Ascending aorta (tissue), 2 donors: ENCODE data around the gene ZNF334. TPM values are rescaled to one million over a fixed set of nuclear protein-coding genes. Genes with fewer than 3 reads are reported as not detected.

Experiments
- DNase-seq, 2 donors: peaks; one replicate each; pipeline ENCODE4 v3.0.0-alpha.2; 2019; ENCODE audit warnings: low spot score in 2 of 2
- H3K27ac ChIP-seq, 2 donors: fragments of 200-600 bp; sonication (generic); one replicate each; pipeline ENCODE4 v1.5.1; 2016 to 2017; ENCODE audit warnings: mild to moderate bottlenecking in 1 of 2
- H3K27me3 ChIP-seq: fragments of 200-600 bp; sonication (generic); one replicate; pipeline ENCODE4 v1.5.1; 2017
- H3K36me3 ChIP-seq, 2 donors: fragments of 200-600 bp; sonication (generic); one replicate each; pipeline ENCODE4 v1.5.1; 2016
- H3K4me1 ChIP-seq, 2 donors: fragments of 200-600 bp; sonication (generic); one replicate each; pipeline ENCODE4 v1.5.1; 2016 to 2017; ENCODE audit warnings: mild to moderate bottlenecking in 1 of 2
- H3K4me3 ChIP-seq, 2 donors: fragments of 200-600 bp; sonication (generic); one replicate each; pipeline ENCODE4 v1.5.1; 2016 to 2017; ENCODE audit warnings: mild to moderate bottlenecking in 1 of 2
- H3K9me3 ChIP-seq, 2 donors: fragments of 200-600 bp; sonication (generic); one replicate each; pipeline ENCODE4 v1.5.1; 2016
- CTCF ChIP-seq, 3 experiments: fragments of 200-600 bp in 2 of 3; fragments of 450-650 bp in 1 of 3; sonication (generic) in 2 of 3; IDR thresholded peaks; one replicate each; pipeline ENCODE4 v1.5.1; 2016 to 2019; ENCODE audit warnings: antibody characterized with exemption in 3 of 3, mild to moderate bottlenecking in 1 of 3, moderate library complexity in 1 of 3
- intact Hi-C: fragments of 100-400 bp; cut with DNase I; formaldehyde crosslinking; loops from one replicate; pipeline ENCODE4 v1.15.1; 2023
- total RNA-seq: library from RNA; depleted of rRNA; stranded (reverse); fragments of >200 nt; gene quantifications from one replicate; pipeline ENCODE4 v1.1.0, GENCODE V29; 2016

ZNF334 gene
- total RNA-seq, 1 donor from 2014 or later: not detected

- H3K27ac ChIP-seq: peak overlapping the region in 1 of 2 donors; percentile 53
- intact Hi-C loops: loop anchor here (5.0 kb wide), 1 partner anchor 197 kb away; no protein-coding TSS in a partner anchor
- no peak for DNase-seq
Measured at GRCh38 chr20:46559001-46559400, 45.6 kb upstream of the ZNF334 start.

GRCh38 chr20:46558511-46558959 lies 45.2 kb upstream of the ZNF334 start:
- H3K27ac ChIP-seq: peak overlapping the region in 1 of 2 donors; percentile 53
- DNase-seq: peak in 1 of 2 donors; percentile 66
- H3K4me1 ChIP-seq: peaks cover 0 to 4% of the 10 kb centered on the region in 2 donors

More at GRCh38 chr20:46559001-46559400, 45.6 kb upstream of the ZNF334 start:
- H3K4me1 ChIP-seq: peaks cover 0 to 4% of the 10 kb centered on the region in 2 donors
- no peak for TF ChIP-seq CTCF (IDR thresholded peaks at IDR 0.05)
- no peaks in the 10 kb centered on the region for H3K27me3 ChIP-seq
- H3K9me3 ChIP-seq: no peaks in the 10 kb centered on the region
- H3K36me3 ChIP-seq: no peaks in the 10 kb centered on the region
- no peak overlapping the region for H3K4me3 ChIP-seq

GRCh38 chr20:46557231-46557956 lies 44.0 kb upstream of the ZNF334 start:
- Histone ChIP-seq H3K36me3 (no peaks in the 10 kb centered on the region), H3K4me3 (no peak overlapping the region), H3K27ac (peak overlapping the region; percentile 5 to 53), H3K4me1 (peaks cover 0 to 4% of the 10 kb centered on the region in 2 donors), H3K9me3 (no peaks in the 10 kb centered on the region), H3K27me3 (no peaks in the 10 kb centered on the region)
- intact Hi-C loops: loop anchor here (5.0 kb wide), 1 partner anchor 195 kb away; no protein-coding TSS in a partner anchor
- DNase-seq: peak in 1 of 2 donors; percentile 67
- TF ChIP-seq CTCF (IDR thresholded peaks at IDR 0.05): no peak

More at GRCh38 chr20:46558511-46558959, 45.2 kb upstream of the ZNF334 start:
- Histone ChIP-seq H3K4me3 (no peak overlapping the region), H3K36me3 (no peaks in the 10 kb centered on the region), H3K9me3 (no peaks in the 10 kb centered on the region), H3K27me3 (no peaks in the 10 kb centered on the region)
- TF ChIP-seq CTCF (IDR thresholded peaks at IDR 0.05): no peak
- intact Hi-C loops: loop anchor here (5.0 kb wide), 1 partner anchor 196 kb away; no protein-coding TSS in a partner anchor

- Histone ChIP-seq H3K4me3 (no peak overlapping the region), H3K27me3 (no peaks in the 10 kb centered on the region)
- intact Hi-C loops: loop anchor here (5.0 kb wide), 1 partner anchor 193 kb away; no protein-coding TSS in a partner anchor
Measured at GRCh38 chr20:46555370-46555956, 42.1 kb upstream of the ZNF334 start.

GRCh38 chr20:46554828-46555227 lies 41.5 kb upstream of the ZNF334 start:
- Histone ChIP-seq H3K9me3 (no peaks in the 10 kb centered on the region), H3K36me3 (no peaks in the 10 kb centered on the region), H3K27ac (no peak overlapping the region), H3K27me3 (no peaks in the 10 kb centered on the region), H3K4me3 (no peak overlapping the region), H3K4me1 (no peaks in the 10 kb centered on the region)
- TF ChIP-seq CTCF (IDR thresholded peaks at IDR 0.05): no peak
- intact Hi-C loops: loop anchor here (5.0 kb wide), 1 partner anchor 193 kb away; no protein-coding TSS in a partner anchor
- no peak for DNase-seq

More at GRCh38 chr20:46555370-46555956, 42.1 kb upstream of the ZNF334 start:
- no peak overlapping the region for H3K27ac ChIP-seq
- no peak for DNase-seq
- no peak for TF ChIP-seq CTCF (IDR thresholded peaks at IDR 0.05)
- no peaks in the 10 kb centered on the region for H3K9me3 ChIP-seq
- no peaks in the 10 kb centered on the region for H3K4me1 ChIP-seq
- H3K36me3 ChIP-seq: no peaks in the 10 kb centered on the region
